ENCODE measurements around the gene RASA3.
A peak's percentile ranks its signal among the peaks of the same experiment; 100 is the strongest.
"Not testable (repeated sequence)": the region's sequence is repeated elsewhere in the genome, so short reads cannot be mapped to it uniquely, and the experiment has no call there.

RASA3 gene
- total RNA-seq: 461 reads per million, percentile 98 among the genes with 10 or more reads in this experiment

- DNase-seq: peak; percentile 53
These were observed at the start of gene RASA3 for GRCh38 chr13:114132419-114133121. Gene RASA3 (minus strand): TSS chr13:114132623. CDS start chr13:114132489, 134 bp downstream.

GRCh38 chr13:114179087-114179658 lies 46.8 kb upstream of the RASA3 start, which contains the start of gene CFAP97D2:
Gene CFAP97D2 (plus strand): TSS chr13:114179257. CDS start chr13:114179331, 74 bp downstream.
- no peak for DNase-seq

- DNase-seq: no peak
These were observed 45.0 kb upstream of the RASA3 start for GRCh38 chr13:114177245-114178010.

- DNase-seq: not testable (repeated sequence)
These were observed 44.0 kb upstream of the RASA3 start for GRCh38 chr13:114176359-114176902.

- no peak for DNase-seq
These were observed 42.1 kb upstream of the RASA3 start for GRCh38 chr13:114174529-114174961.

GRCh38 chr13:114173745-114174144 lies 41.3 kb upstream of the RASA3 start:
- no peak for DNase-seq

GRCh38 chr13:114173272-114173671 lies 40.8 kb upstream of the RASA3 start:
- no peak for DNase-seq

GRCh38 chr13:114167885-114168284 lies 35.5 kb upstream of the RASA3 start:
- no peak for DNase-seq

- no peak for DNase-seq
These were observed 35.0 kb upstream of the RASA3 start for GRCh38 chr13:114167426-114167825.

GRCh38 chr13:114166381-114167131 lies 34.1 kb upstream of the RASA3 start:
- DNase-seq: no peak

GRCh38 chr13:114164681-114165429 lies 32.4 kb upstream of the RASA3 start:
- DNase-seq: no peak

GRCh38 chr13:114164053-114164452 lies 31.6 kb upstream of the RASA3 start:
- DNase-seq: no peak

GRCh38 chr13:114162533-114162922 lies 30.1 kb upstream of the RASA3 start:
- no peak for DNase-seq

- DNase-seq: no peak
These were observed 29.5 kb upstream of the RASA3 start for GRCh38 chr13:114161644-114162532.

GRCh38 chr13:114161028-114161556 lies 28.7 kb upstream of the RASA3 start:
- DNase-seq: no peak

- DNase-seq: not testable (repeated sequence)
These were observed 26.6 kb upstream of the RASA3 start for GRCh38 chr13:114158869-114159666.

GRCh38 chr13:114157869-114158495 lies 25.6 kb upstream of the RASA3 start:
- DNase-seq: no peak

- no peak for DNase-seq
These were observed 23.8 kb upstream of the RASA3 start for GRCh38 chr13:114155926-114156883.

Data from effector CD4-positive, alpha-beta T cell (primary cell).